Measurements from ENCODE around the gene PEX19.

Gene PEX19

GRCh38 chr1:160309571-160309970, 24.6 kb upstream of the PEX19 start:
- H3K4me1 ChIP-seq (ENCODE audit: low read length): no peaks in the 10 kb centered on the region
- H3K4me3 ChIP-seq (ENCODE audit: low read length): no peak overlapping the region
- no peak overlapping the region for H3K4me2 ChIP-seq (ENCODE audit: low read length)
- no peak for TF ChIP-seq EZH2phosphoT487 (IDR thresholded peaks at IDR 0.05; ENCODE audit: low read depth)
- TF ChIP-seq, protein P1, sequence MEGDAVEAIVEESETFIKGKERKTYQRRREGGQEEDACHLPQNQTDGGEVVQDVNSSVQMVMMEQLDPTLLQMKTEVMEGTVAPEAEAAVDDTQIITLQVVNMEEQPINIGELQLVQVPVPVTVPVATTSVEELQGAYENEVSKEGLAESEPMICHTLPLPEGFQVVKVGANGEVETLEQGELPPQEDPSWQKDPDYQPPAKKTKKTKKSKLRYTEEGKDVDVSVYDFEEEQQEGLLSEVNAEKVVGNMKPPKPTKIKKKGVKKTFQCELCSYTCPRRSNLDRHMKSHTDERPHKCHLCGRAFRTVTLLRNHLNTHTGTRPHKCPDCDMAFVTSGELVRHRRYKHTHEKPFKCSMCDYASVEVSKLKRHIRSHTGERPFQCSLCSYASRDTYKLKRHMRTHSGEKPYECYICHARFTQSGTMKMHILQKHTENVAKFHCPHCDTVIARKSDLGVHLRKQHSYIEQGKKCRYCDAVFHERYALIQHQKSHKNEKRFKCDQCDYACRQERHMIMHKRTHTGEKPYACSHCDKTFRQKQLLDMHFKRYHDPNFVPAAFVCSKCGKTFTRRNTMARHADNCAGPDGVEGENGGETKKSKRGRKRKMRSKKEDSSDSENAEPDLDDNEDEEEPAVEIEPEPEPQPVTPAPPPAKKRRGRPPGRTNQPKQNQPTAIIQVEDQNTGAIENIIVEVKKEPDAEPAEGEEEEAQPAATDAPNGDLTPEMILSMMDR (IDR thresholded peaks at IDR 0.05; ENCODE audit: low read depth, low read length): no peak
- no peak overlapping the region for H3K27ac ChIP-seq (ENCODE audit: low read length)
- H2AFZ ChIP-seq (ENCODE audit: low read depth, low read length): no peak overlapping the region
- H3K9me3 ChIP-seq (ENCODE audit: insufficient read depth, low read length): no peaks in the 10 kb centered on the region
- no peak overlapping the region for H3K9ac ChIP-seq (ENCODE audit: low read length)
- H3K27me3 ChIP-seq (ENCODE audit: low read depth, low read length): no peaks in the 10 kb centered on the region
- peaks cover 89% of the 10 kb centered on the region for H3K36me3 ChIP-seq (replicated peaks; ENCODE audit: low read depth, low read length)
- H3K79me2 ChIP-seq (ENCODE audit: low read length): no peaks in the 10 kb centered on the region
- 0 out of 2 replicates have a peak, but pooled peaks cover 4% of the 10 kb centered on the region for H4K20me1 ChIP-seq (ENCODE audit: insufficient read depth, low read length)

GRCh38 chr1:160309185-160309557, 24.2 kb upstream of the PEX19 start:
- H3K4me3 ChIP-seq (ENCODE audit: low read length): no peak overlapping the region
- TF ChIP-seq, protein P1 (IDR thresholded peaks at IDR 0.05; ENCODE audit: low read depth, low read length): no peak
- no peak for TF ChIP-seq EZH2phosphoT487 (IDR thresholded peaks at IDR 0.05; ENCODE audit: low read depth)
- no peak overlapping the region for H3K27ac ChIP-seq (ENCODE audit: low read length)
- no peaks in the 10 kb centered on the region for H3K9me3 ChIP-seq (ENCODE audit: insufficient read depth, low read length)
- H3K4me1 ChIP-seq (ENCODE audit: low read length): no peaks in the 10 kb centered on the region
- H3K9ac ChIP-seq (ENCODE audit: low read length): no peak overlapping the region
- no peaks in the 10 kb centered on the region for H3K27me3 ChIP-seq (ENCODE audit: low read depth, low read length)
- 0 out of 2 replicates have a peak, but pooled peaks cover 4% of the 10 kb centered on the region for H4K20me1 ChIP-seq (ENCODE audit: insufficient read depth, low read length)
- H2AFZ ChIP-seq (ENCODE audit: low read depth, low read length): no peak overlapping the region
- peaks cover 86% of the 10 kb centered on the region for H3K36me3 ChIP-seq (replicated peaks; ENCODE audit: low read depth, low read length)
- no peak overlapping the region for H3K4me2 ChIP-seq (ENCODE audit: low read length)
- H3K79me2 ChIP-seq (ENCODE audit: low read length): no peaks in the 10 kb centered on the region

GRCh38 chr1:160308451-160309184, 23.7 kb upstream of the PEX19 start:
- Histone ChIP-seq H3K36me3 (replicated peaks; ENCODE audit: low read depth, low read length) (peaks cover 84% of the 10 kb centered on the region), H3K4me1 (ENCODE audit: low read length) (no peaks in the 10 kb centered on the region), H3K27ac (ENCODE audit: low read length) (no peak overlapping the region), H4K20me1 (ENCODE audit: insufficient read depth, low read length) (0 out of 2 replicates have a peak, but pooled peaks cover 4% of the 10 kb centered on the region), H3K9me3 (ENCODE audit: insufficient read depth, low read length) (no peaks in the 10 kb centered on the region), H2AFZ (ENCODE audit: low read depth, low read length) (no peak overlapping the region), H3K4me2 (ENCODE audit: low read length) (no peak overlapping the region), H3K9ac (ENCODE audit: low read length) (no peak overlapping the region), H3K79me2 (ENCODE audit: low read length) (no peaks in the 10 kb centered on the region), H3K27me3 (ENCODE audit: low read depth, low read length) (no peaks in the 10 kb centered on the region), H3K4me3 (ENCODE audit: low read length) (no peak overlapping the region)
- TF ChIP-seq, protein P1 (IDR thresholded peaks at IDR 0.05; ENCODE audit: low read depth, low read length): no peak
- no peak for TF ChIP-seq EZH2phosphoT487 (IDR thresholded peaks at IDR 0.05; ENCODE audit: low read depth)

DNA sequence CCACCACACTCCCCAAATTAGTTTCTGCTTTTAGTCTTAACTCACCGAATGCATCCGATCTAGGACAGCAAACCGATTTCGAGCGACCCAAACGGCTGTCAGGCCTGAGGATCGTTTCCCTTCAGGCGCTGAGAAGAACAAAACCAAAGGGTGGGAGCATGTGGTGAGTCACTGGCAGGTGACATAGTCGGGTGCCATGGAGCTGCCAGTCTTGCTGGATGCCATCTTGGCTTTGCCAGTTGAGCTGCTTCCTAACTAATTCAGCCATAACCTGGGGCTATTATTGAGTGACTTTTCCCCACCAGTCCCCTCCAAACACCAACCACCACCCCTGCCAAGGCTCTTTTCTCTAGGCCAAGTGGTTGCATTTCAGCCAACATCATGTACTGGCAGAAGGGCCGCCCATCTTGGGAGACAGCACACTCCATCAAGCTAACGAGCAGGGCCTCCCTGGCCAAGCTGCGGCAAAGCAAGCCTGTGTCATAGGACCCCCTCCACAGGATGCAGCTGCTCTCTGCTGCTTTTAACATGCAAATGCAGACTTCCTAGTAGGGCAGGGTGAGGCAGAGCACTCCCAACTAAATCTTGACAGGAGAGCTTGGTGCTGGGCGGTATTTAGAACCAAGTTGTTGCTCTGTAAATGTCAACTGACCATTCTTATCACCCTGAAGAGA, 22.3 kb upstream of the PEX19 start:
- TF ChIP-seq, protein P1 (IDR thresholded peaks at IDR 0.05; ENCODE audit: low read depth, low read length): no peak
- TF ChIP-seq EZH2phosphoT487 (IDR thresholded peaks at IDR 0.05; ENCODE audit: low read depth): no peak
- no peak overlapping the region for H3K4me3 ChIP-seq (ENCODE audit: low read length)

More for the DNA sequence above, 22.3 kb upstream of the PEX19 start:
- no peak overlapping the region for H3K4me2 ChIP-seq (ENCODE audit: low read length)
- H3K9ac ChIP-seq (ENCODE audit: low read length): no peak overlapping the region
- H3K27ac ChIP-seq (ENCODE audit: low read length): no peak overlapping the region
- H3K9me3 ChIP-seq (ENCODE audit: insufficient read depth, low read length): no peaks in the 10 kb centered on the region
- H3K79me2 ChIP-seq (ENCODE audit: low read length): no peaks in the 10 kb centered on the region
- 0 out of 2 replicates have a peak, but pooled peaks cover 4% of the 10 kb centered on the region for H4K20me1 ChIP-seq (ENCODE audit: insufficient read depth, low read length)
- H3K4me1 ChIP-seq (ENCODE audit: low read length): no peaks in the 10 kb centered on the region
- H3K27me3 ChIP-seq (ENCODE audit: low read depth, low read length): no peaks in the 10 kb centered on the region
- H3K36me3 ChIP-seq (replicated peaks; ENCODE audit: low read depth, low read length): peaks cover 79% of the 10 kb centered on the region
- H2AFZ ChIP-seq (ENCODE audit: low read depth, low read length): no peak overlapping the region

Data from OCI-LY3 (cell line).